ENCODE data around the gene WDR45. TPM values are rescaled to one million over a fixed set of nuclear protein-coding genes. Genes with fewer than 3 reads are reported as not detected.

Gene WDR45
- total and polyA plus RNA-seq, 2 of the 4 experiments (the other 2 are of a cell fraction) = 40.7 to 67.4 TPM

DNA sequence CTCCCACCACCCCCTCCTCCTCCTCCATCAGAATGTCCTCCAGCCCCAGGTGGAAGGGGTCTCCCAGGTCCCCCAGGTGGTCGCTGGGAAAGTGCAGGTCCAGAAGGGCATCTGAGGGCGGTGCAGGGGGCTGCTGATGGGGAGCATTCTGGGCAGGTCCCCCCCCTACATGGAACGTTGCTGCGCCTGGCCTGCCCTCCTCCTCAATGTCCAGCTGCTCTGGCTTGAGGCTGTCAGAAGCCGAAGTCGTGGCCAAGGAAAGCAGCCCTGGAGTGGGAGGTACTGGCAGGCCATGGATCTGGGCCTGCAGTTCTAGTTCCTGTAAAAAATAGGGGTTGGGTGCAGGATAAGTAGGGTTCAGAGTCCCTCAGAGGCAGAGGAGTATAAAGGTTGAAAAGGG lies 49.4 kb downstream of the WDR45 start:
- Histone ChIP-seq H4K20me1 (ENCODE audit: insufficient read depth, low read length) (peaks cover 4% of the 10 kb centered on the region; the same call in 1 of the 2 replicates), H3K9ac (ENCODE audit: low read depth, low read length) (no peak overlapping the region), H3K4me2 (ENCODE audit: low read depth, low read length) (no peak overlapping the region), H3K9me3 (ENCODE audit: control insufficient read depth, insufficient read depth, low read length) (no peaks in the 10 kb centered on the region), H2BK20ac (ENCODE audit: low read depth, low read length) (no peak overlapping the region), H3K4ac (ENCODE audit: low read depth, low read length) (no peak overlapping the region), H3K23ac (ENCODE audit: low read depth, low read length) (no peak overlapping the region), H4K5ac (ENCODE audit: low read depth, low read length) (no peak overlapping the region), H4K91ac (ENCODE audit: insufficient read depth, low read depth, low read length) (no peak overlapping the region), H2BK5ac (ENCODE audit: low read depth, low read length, poor library complexity, severe bottlenecking) (no peak overlapping the region), H3K79me1 (ENCODE audit: low read depth in 1 of 2, low read length in 2 of 2) (peaks cover 5 to 11% of the 10 kb centered on the region in 2 experiments), H4K8ac (ENCODE audit: low read depth in 2 of 2, low read length in 2 of 2) (no peak overlapping the region), H3K56ac (ENCODE audit: extremely low read depth, insufficient read depth, low read length) (no peak overlapping the region), H3K27me3 (ENCODE audit: control insufficient read depth, insufficient read depth, low read length) (no peaks in the 10 kb centered on the region), H3K9me1 (ENCODE audit: insufficient read depth, low read length) (no peaks in the 10 kb centered on the region), H3K14ac (replicated peaks; ENCODE audit: low read depth, low read length) (no peak overlapping the region), H2AFZ (replicated peaks; ENCODE audit: low read length, poor library complexity) (no peak overlapping the region), H2BK120ac (ENCODE audit: low read depth, low read length) (no peak overlapping the region), H3K27ac (ENCODE audit: insufficient read depth, low read length) (no peak overlapping the region), H3K36me3 (ENCODE audit: control insufficient read depth, insufficient read depth, low read length) (peaks cover 49% of the 10 kb centered on the region), H3K18ac (ENCODE audit: low read depth, low read length) (no peak overlapping the region), H2AK5ac (ENCODE audit: low read depth, low read length) (no peak overlapping the region), H3K4me3 (ENCODE audit: insufficient read depth, low read depth, low read length) (no peak overlapping the region), H2AK9ac (replicated peaks; ENCODE audit: low read depth, low read length, poor library complexity) (peak overlapping the region; percentile 37), H3K4me1 (ENCODE audit: control insufficient read depth, insufficient read depth, low read length) (peaks cover 1% of the 10 kb centered on the region; the same call in 1 of the 2 replicates), H2BK15ac (ENCODE audit: low read depth, low read length) (no peak overlapping the region)
- ChIA-PET POLR2A (ENCODE audit: unreplicated experiment) (no interaction called here), CTCF (no interaction called here)
- in situ Hi-C loops (cut with MboI; ENCODE audit: low sequenced_read_pairs) (no loop called here), dilution Hi-C loops (cut with HindIII; ENCODE audit: low sequenced_read_pairs, unreplicated experiment) (no loop called here), intact Hi-C loops (cut with micrococcal nuclease) (no loop called here)
- no peak for DNase-seq
- WGBS, 2 experiments (ENCODE audit: extremely low coverage in 2 of 2, insufficient read length in 1 of 2) = 90% methylated on average over 3 of the region's 6 CpGs; no CpG with 5 or more reads in 1 of the 2 experiments
- BruUV-seq (replicated peaks) = no TSS peak
- TF ChIP-seq RAD21 (IDR thresholded peaks at IDR 0.05; ENCODE audit: low read length) = no peak
- no peak for TF ChIP-seq POLR2A (IDR thresholded peaks at IDR 0.05; ENCODE audit: low read depth, low read length)
- TF ChIP-seq, protein P1, sequence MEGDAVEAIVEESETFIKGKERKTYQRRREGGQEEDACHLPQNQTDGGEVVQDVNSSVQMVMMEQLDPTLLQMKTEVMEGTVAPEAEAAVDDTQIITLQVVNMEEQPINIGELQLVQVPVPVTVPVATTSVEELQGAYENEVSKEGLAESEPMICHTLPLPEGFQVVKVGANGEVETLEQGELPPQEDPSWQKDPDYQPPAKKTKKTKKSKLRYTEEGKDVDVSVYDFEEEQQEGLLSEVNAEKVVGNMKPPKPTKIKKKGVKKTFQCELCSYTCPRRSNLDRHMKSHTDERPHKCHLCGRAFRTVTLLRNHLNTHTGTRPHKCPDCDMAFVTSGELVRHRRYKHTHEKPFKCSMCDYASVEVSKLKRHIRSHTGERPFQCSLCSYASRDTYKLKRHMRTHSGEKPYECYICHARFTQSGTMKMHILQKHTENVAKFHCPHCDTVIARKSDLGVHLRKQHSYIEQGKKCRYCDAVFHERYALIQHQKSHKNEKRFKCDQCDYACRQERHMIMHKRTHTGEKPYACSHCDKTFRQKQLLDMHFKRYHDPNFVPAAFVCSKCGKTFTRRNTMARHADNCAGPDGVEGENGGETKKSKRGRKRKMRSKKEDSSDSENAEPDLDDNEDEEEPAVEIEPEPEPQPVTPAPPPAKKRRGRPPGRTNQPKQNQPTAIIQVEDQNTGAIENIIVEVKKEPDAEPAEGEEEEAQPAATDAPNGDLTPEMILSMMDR (conservative IDR thresholded peaks at IDR 0.05; ENCODE audit: low read depth, low read length) = no peak
- TF ChIP-seq RCOR1 (IDR thresholded peaks at IDR 0.05; ENCODE audit: insufficient replicate concordance, low read length) = no peak
- no peak for TF ChIP-seq CHD1 (IDR thresholded peaks at IDR 0.05; ENCODE audit: low read depth, low read length)
- no peak for TF ChIP-seq ELK1 (IDR thresholded peaks at IDR 0.05; ENCODE audit: borderline replicate concordance, low read depth, low read length)
- no peak for TF ChIP-seq NFE2L2 (IDR thresholded peaks at IDR 0.05; ENCODE audit: low read depth, low read length)
- no peak for TF ChIP-seq MAZ (IDR thresholded peaks at IDR 0.05; ENCODE audit: borderline replicate concordance, low read depth, low read length)
- TF ChIP-seq MAFK (IDR thresholded peaks at IDR 0.05; ENCODE audit: low read depth, low read length) = no peak
- TF ChIP-seq CEBPB (IDR thresholded peaks at IDR 0.05; ENCODE audit: low read depth, low read length) = no peak
- TF ChIP-seq, protein P2, sequence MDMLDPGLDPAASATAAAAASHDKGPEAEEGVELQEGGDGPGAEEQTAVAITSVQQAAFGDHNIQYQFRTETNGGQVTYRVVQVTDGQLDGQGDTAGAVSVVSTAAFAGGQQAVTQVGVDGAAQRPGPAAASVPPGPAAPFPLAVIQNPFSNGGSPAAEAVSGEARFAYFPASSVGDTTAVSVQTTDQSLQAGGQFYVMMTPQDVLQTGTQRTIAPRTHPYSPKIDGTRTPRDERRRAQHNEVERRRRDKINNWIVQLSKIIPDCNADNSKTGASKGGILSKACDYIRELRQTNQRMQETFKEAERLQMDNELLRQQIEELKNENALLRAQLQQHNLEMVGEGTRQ (IDR thresholded peaks at IDR 0.05; ENCODE audit: low read depth, low read length) = no peak
- TF ChIP-seq MXI1 (IDR thresholded peaks at IDR 0.05; ENCODE audit: borderline replicate concordance, low read depth, low read length) = no peak
- no peak for TF ChIP-seq RFX5 (IDR thresholded peaks at IDR 0.05; ENCODE audit: low read depth, low read length)
- TF ChIP-seq SMC3 (IDR thresholded peaks at IDR 0.05; ENCODE audit: low read depth, low read length) = no peak
- TF ChIP-seq BHLHE40 (IDR thresholded peaks at IDR 0.05; ENCODE audit: low read depth, low read length) = no peak
- no peak for TF ChIP-seq FOS (IDR thresholded peaks at IDR 0.05; ENCODE audit: low read depth, low read length)
- ATAC-seq (ENCODE audit: low read depth) = no peak

All from IMR-90 (cell line).